SK-N-SH (cell line): ENCODE measurements around the gene C9orf78. TPM values are rescaled to one million over a fixed set of nuclear protein-coding genes. Genes with fewer than 3 reads are reported as not detected.

Source experiments
- CTCF ChIA-PET: fragments of 300-600, 350-600 bp; formaldehyde crosslinking; extraction: SDS; loops from one replicate; lab custom pipeline; 2021; lab: Yijun Ruan, JAX
- POLR2A ChIA-PET: fragments of 350-600 bp; sonication (Branson Sonifier 250); formaldehyde crosslinking; extraction: SDS; loops from one replicate; lab custom pipeline; 2020; ENCODE audit warnings: antibody characterized with exemption, inconsistent platforms; lab: Yijun Ruan, JAX
- DNase-seq: peaks from one replicate; pipeline ENCODE4 v3.0.0; 2012
- H2AFZ ChIP-seq: fragments of 200-600 bp; sonication (generic); 2 replicates; pipeline ENCODE4 v1.8.1; 2016; ENCODE audit warnings: antibody characterized with exemption, mild to moderate bottlenecking, low read depth
- H3F3A ChIP-seq: fragments of 200-600 bp; sonication (generic); replicated peaks from 2 replicates; pipeline ENCODE3; 2016; ENCODE audit warnings: antibody characterized with exemption, mild to moderate bottlenecking; ENCODE audit not compliant: insufficient read depth
- H3K27ac ChIP-seq, 2 experiments: fragments of 200-500 bp in 1 of 2; fragments of 200-600 bp in 1 of 2; sonication (Bioruptor generic) in 1 of 2; sonication (generic), shearing (Covaris generic) in 1 of 2; 2 replicates each; pipeline versions ENCODE4 v1.5.1 to v1.6.1; 2014 to 2016; ENCODE audit warnings: low read depth in 2 of 2, inconsistent platforms in 1 of 2, low read length in 1 of 2, mild to moderate bottlenecking in 1 of 2, mixed read lengths in 1 of 2
- H3K27me3 ChIP-seq: fragments of 200-600 bp; sonication (generic), shearing (Covaris generic); 2 replicates; pipeline ENCODE4 v1.6.1; 2016; ENCODE audit warnings: mixed run types; ENCODE audit not compliant: insufficient read depth
- H3K36me3 ChIP-seq, 2 experiments: fragments of 200-500 bp in 1 of 2; fragments of 200-600 bp in 1 of 2; sonication (Bioruptor generic) in 1 of 2; sonication (generic) in 1 of 2; replicated peaks in 1 of 2; 2 replicates each; pipeline versions ENCODE3 to v1.5.1; 2014 to 2016; ENCODE audit warnings: low read length in 1 of 2, mild to moderate bottlenecking in 1 of 2; ENCODE audit not compliant: insufficient read depth in 2 of 2, control insufficient read depth in 1 of 2
- H3K4me1 ChIP-seq, 2 experiments: fragments of 200-500 bp in 1 of 2; fragments of 200-600 bp in 1 of 2; sonication (Bioruptor generic) in 1 of 2; sonication (generic), shearing (Covaris generic) in 1 of 2; 2 replicates each; pipeline versions ENCODE4 v1.5.1 to v1.6.1; 2014 to 2016; ENCODE audit warnings: low read depth in 1 of 2, low read length in 1 of 2, mixed run types in 1 of 2; ENCODE audit not compliant: insufficient read depth in 2 of 2, control insufficient read depth in 1 of 2
- H3K4me2 ChIP-seq: fragments of 200-600 bp; sonication (generic), shearing (Covaris generic); 2 replicates; pipeline ENCODE4 v1.6.1; 2017; ENCODE audit warnings: mixed run types
- H3K4me3 ChIP-seq, 2 experiments: fragments of 200-500 bp in 1 of 2; fragments of 200-600 bp in 1 of 2; sonication (Bioruptor generic) in 1 of 2; sonication (generic), shearing (Covaris generic) in 1 of 2; 2 replicates each; pipeline versions ENCODE4 v1.5.1 to v1.8.1; 2014 to 2016; ENCODE audit warnings: low read depth in 2 of 2, inconsistent platforms in 1 of 2, low read length in 1 of 2, mild to moderate bottlenecking in 1 of 2, mixed read lengths in 1 of 2, moderate library complexity in 1 of 2
- H3K79me2 ChIP-seq: fragments of 200-600 bp; sonication (generic); 2 replicates; pipeline ENCODE4 v1.8.1; 2017; ENCODE audit warnings: mild to moderate bottlenecking; ENCODE audit not compliant: insufficient read depth
- H3K9ac ChIP-seq: fragments of 200-600 bp; sonication (generic); 2 replicates; pipeline ENCODE4 v1.6.1; 2017; ENCODE audit warnings: mixed run types
- H3K9me2 ChIP-seq: fragments of 200-600 bp; sonication (generic); 2 replicates; pipeline ENCODE4 v1.6.1; 2017; ENCODE audit warnings: mixed run types
- H3K9me3 ChIP-seq: fragments of 200-600 bp; sonication (generic); 2 replicates; pipeline ENCODE4 v1.6.1; 2017; ENCODE audit warnings: mixed run types, mild to moderate bottlenecking, moderate library complexity
- H4K20me1 ChIP-seq: fragments of 200-600 bp; sonication (generic); 2 replicates; pipeline ENCODE4 v1.6.1; 2017; ENCODE audit warnings: mild to moderate bottlenecking, mixed run types; ENCODE audit not compliant: insufficient read depth
- FOSL2 ChIP-seq: IDR thresholded peaks from 2 replicates; pipeline ENCODE4 v1.4.0; 2012; ENCODE audit warnings: low read depth, mild to moderate bottlenecking, moderate library complexity, borderline replicate concordance
- FOXJ3 ChIP-seq: sonication (generic); formaldehyde crosslinking; IDR thresholded peaks from 2 replicates; pipeline ENCODE4 v1.5.1; 2020; ENCODE audit warnings: mild to moderate bottlenecking, missing genetic modification reagents
- MEF2A ChIP-seq: IDR thresholded peaks from 2 replicates; pipeline ENCODE4 v1.4.0; 2012; ENCODE audit warnings: low read depth, borderline replicate concordance
- NFIC ChIP-seq: IDR thresholded peaks from 2 replicates; pipeline ENCODE4 v1.4.0; 2012; ENCODE audit warnings: borderline replicate concordance
- NRF1 ChIP-seq: IDR thresholded peaks from 2 replicates; pipeline ENCODE4 v1.6.1; 2012; ENCODE audit warnings: low read depth, mild to moderate bottlenecking, low read length
- PBX3 ChIP-seq: IDR thresholded peaks from 2 replicates; pipeline ENCODE4; 2012
- POLR2AphosphoS5 ChIP-seq: IDR thresholded peaks from 2 replicates; pipeline ENCODE4 v1.6.1; 2012; ENCODE audit warnings: low read depth, low read length
- RAD21 ChIP-seq: IDR thresholded peaks from 2 replicates; pipeline ENCODE4 v1.6.1; 2012; ENCODE audit warnings: mild to moderate bottlenecking, low read length
- RCOR1 ChIP-seq: fragments of 150-350 bp; IDR thresholded peaks from 2 replicates; pipeline ENCODE4 v1.6.1; 2017; ENCODE audit warnings: antibody characterized with exemption, low read length
- REST ChIP-seq: IDR thresholded peaks from 2 replicates; pipeline ENCODE4 v1.6.1; 2012; ENCODE audit warnings: mild to moderate bottlenecking, low read depth, low read length, moderate library complexity
- SIN3A ChIP-seq: IDR thresholded peaks from 2 replicates; pipeline ENCODE4 v1.6.1; 2012; ENCODE audit warnings: low read depth, mild to moderate bottlenecking, low read length, moderate library complexity, borderline replicate concordance
- SMC3 ChIP-seq: IDR thresholded peaks from 2 replicates; pipeline ENCODE4 v1.6.1; 2012; ENCODE audit warnings: low read depth, low read length, improper control_type of control experiment
- TAF1 ChIP-seq: IDR thresholded peaks from 2 replicates; pipeline ENCODE4 v1.6.1; 2012; ENCODE audit warnings: low read depth, mild to moderate bottlenecking, low read length, moderate library complexity, borderline replicate concordance
- TEAD4 ChIP-seq: IDR thresholded peaks from 2 replicates; pipeline ENCODE4 v1.4.0; 2012; ENCODE audit warnings: mild to moderate bottlenecking, borderline replicate concordance; ENCODE audit not compliant: insufficient read depth
- USF2 ChIP-seq: fragments of 150-350 bp; IDR thresholded peaks from 2 replicates; pipeline ENCODE4 v1.6.1; 2017; ENCODE audit warnings: antibody characterized with exemption, low read length, low read depth, borderline replicate concordance
- WGBS: methylation state at CpG from one replicate; pipeline ENCODE4 v1.1.6; 2017; ENCODE audit warnings: low lambda C conversion rate; 5-methylcytosine and 5-hydroxymethylcytosine counted together
- polyA plus RNA-seq, 3 experiments: library from polyadenylated mRNA; depleted of rRNA; stranded (reverse); fragments of >200 nt; gene quantifications; 2 replicates each; pipeline ENCODE4 v1.2.3, GENCODE V29; 2012

C9orf78 gene
- polyA plus RNA-seq, 1 of the 3 experiments (the other 2 are of a cell fraction) = 59.2 TPM

- TF ChIP-seq POLR2AphosphoS5 = peak; percentile 20; the same call in 1 of the 2 replicates
- TF ChIP-seq PBX3 = no peak
- TF ChIP-seq FOSL2 = no peak
- no peak for TF ChIP-seq NFIC
- H4K20me1 ChIP-seq = no peaks in the 10 kb centered on the region
- peaks cover 14% of the 10 kb centered on the region; the same call in 1 of the 2 replicates for H3K79me2 ChIP-seq
- H3K9me2 ChIP-seq = no peaks in the 10 kb centered on the region
- H3K27ac ChIP-seq = no peak overlapping the region
- no peak for DNase-seq
- WGBS = 92% methylated on average over 5 of the region's 11 CpGs
- POLR2A ChIA-PET = interaction anchor here (1.2 kb wide), 1 partner anchor 8 kb away, joined by 3 read pairs; no protein-coding TSS in a partner anchor
- H3K36me3 ChIP-seq = peaks cover 6 to 56% of the 10 kb centered on the region in 2 experiments
- no peak overlapping the region for H3K9ac ChIP-seq
- no peak overlapping the region for H3K4me3 ChIP-seq
- no peak overlapping the region for H3K4me2 ChIP-seq
- H3K4me1 ChIP-seq = peaks cover 0 to 8% of the 10 kb centered on the region in 2 experiments; a peak in 2 of 4 replicates
- no peaks in the 10 kb centered on the region for H3K27me3 ChIP-seq
- no peak overlapping the region for H2AFZ ChIP-seq
- H3F3A ChIP-seq = peaks cover 21% of the 10 kb centered on the region
- no peaks in the 10 kb centered on the region for H3K9me3 ChIP-seq
- CTCF ChIA-PET = interaction anchor here (0.8 to 3.8 kb wide), 3 partner anchors 19 to 83 kb away, joined by 3 to 12 read pairs (median 3); no protein-coding TSS in a partner anchor
These were observed 25.0 kb downstream of the C9orf78 start for GRCh38 chr9:129810116-129810515.

GRCh38 chr9:129809346-129809745 is 25.7 kb downstream of the C9orf78 start:
- POLR2A ChIA-PET = interaction anchor here (1.2 kb wide), 1 partner anchor 9 kb away, joined by 3 read pairs; no protein-coding TSS in a partner anchor
- Histone ChIP-seq H3K79me2 (peaks cover 20% of the 10 kb centered on the region; the same call in 1 of the 2 replicates), H3K36me3 (peaks cover 6 to 50% of the 10 kb centered on the region in 2 experiments), H4K20me1 (no peaks in the 10 kb centered on the region), H3F3A (peaks cover 21% of the 10 kb centered on the region), H3K9ac (no peak overlapping the region), H3K9me3 (no peaks in the 10 kb centered on the region), H3K4me2 (no peak overlapping the region), H3K27me3 (no peaks in the 10 kb centered on the region), H3K4me1 (peaks cover under 1 to 10% of the 10 kb centered on the region in 2 experiments; a peak in 2 of 4 replicates)
- 92% methylated on average over 11 of the region's 11 CpGs for WGBS
- no peak for TF ChIP-seq POLR2AphosphoS5
- TF ChIP-seq TEAD4 = no peak
- TF ChIP-seq NRF1 = no peak
- TF ChIP-seq TAF1 = no peak
- no peak for TF ChIP-seq RAD21
- TF ChIP-seq, all 33 proteins: peak for 0
- CTCF ChIA-PET = interaction anchor here (1.8 to 3.8 kb wide), 2 partner anchors 19 to 82 kb away, joined by 3 to 12 read pairs; no protein-coding TSS in a partner anchor
- no peak overlapping the region for H3K4me3 ChIP-seq
- no peak for DNase-seq
- no peaks in the 10 kb centered on the region for H3K9me2 ChIP-seq
- H2AFZ ChIP-seq = no peak overlapping the region
- H3K27ac ChIP-seq = no peak overlapping the region

- Histone ChIP-seq H3K36me3 (peaks cover 6 to 32% of the 10 kb centered on the region in 2 experiments), H3K9me2 (no peaks in the 10 kb centered on the region), H3K4me3 (no peak overlapping the region), H2AFZ (no peak overlapping the region), H3K79me2 (peaks cover 30% of the 10 kb centered on the region), H3K4me2 (no peak overlapping the region), H3K27ac (no peak overlapping the region), H3K9ac (no peak overlapping the region), H3K4me1 (peaks cover 8 to 14% of the 10 kb centered on the region in 2 experiments; a peak in 2 of 4 replicates), H3K9me3 (no peaks in the 10 kb centered on the region), H3F3A (peaks cover 9% of the 10 kb centered on the region), H3K27me3 (no peaks in the 10 kb centered on the region), H4K20me1 (no peaks in the 10 kb centered on the region)
- DNase-seq = no peak
- WGBS = 90% methylated on average over 4 of the region's 4 CpGs
- ChIA-PET CTCF (no interaction called here), POLR2A (interaction anchor here (1.3 kb wide), 1 partner anchor 8 kb away, joined by 3 read pairs; no protein-coding TSS in a partner anchor)
- TF ChIP-seq FOXJ3 (CRISPR knock-in tag) (no peak), REST (no peak), POLR2AphosphoS5 (no peak), USF2 (no peak), SIN3A (no peak), SMC3 (no peak), TAF1 (no peak), RAD21 (no peak), RCOR1 (no peak), MEF2A (no peak)
These were observed 29.0 kb downstream of the C9orf78 start for GRCh38 chr9:129806061-129806460.
